D721Med (cell line): ENCODE measurements around the gene WDR5B.
"Not testable (repeated sequence)": the region's sequence is repeated elsewhere in the genome, so short reads cannot be mapped to it uniquely, and the experiment has no call there.

Experiments
- DNase-seq: peaks from one replicate; pipeline ENCODE4 v3.0.0; 2011; ENCODE audit warnings: low spot score; ENCODE audit not compliant: insufficient read length
- FAIRE-seq: peaks from 2 replicates; lab custom pipeline; 2011; peaks lifted over from hg19 to GRCh38; lab: Jason Lieb, UNC
- TF ChIP-seq, protein P1 (sequence below): IDR thresholded peaks from 2 replicates; pipeline ENCODE4 v1.5.1; 2012; ENCODE audit warnings: mild to moderate bottlenecking, control low read depth; ENCODE audit not compliant: insufficient read depth; ENCODE audit errors: missing control alignments

WDR5B gene

GRCh38 chr3:122374034-122374433 is 41.8 kb downstream of the WDR5B start:
- DNase-seq (no peak), FAIRE-seq (no peak)
- TF ChIP-seq, protein P1, sequence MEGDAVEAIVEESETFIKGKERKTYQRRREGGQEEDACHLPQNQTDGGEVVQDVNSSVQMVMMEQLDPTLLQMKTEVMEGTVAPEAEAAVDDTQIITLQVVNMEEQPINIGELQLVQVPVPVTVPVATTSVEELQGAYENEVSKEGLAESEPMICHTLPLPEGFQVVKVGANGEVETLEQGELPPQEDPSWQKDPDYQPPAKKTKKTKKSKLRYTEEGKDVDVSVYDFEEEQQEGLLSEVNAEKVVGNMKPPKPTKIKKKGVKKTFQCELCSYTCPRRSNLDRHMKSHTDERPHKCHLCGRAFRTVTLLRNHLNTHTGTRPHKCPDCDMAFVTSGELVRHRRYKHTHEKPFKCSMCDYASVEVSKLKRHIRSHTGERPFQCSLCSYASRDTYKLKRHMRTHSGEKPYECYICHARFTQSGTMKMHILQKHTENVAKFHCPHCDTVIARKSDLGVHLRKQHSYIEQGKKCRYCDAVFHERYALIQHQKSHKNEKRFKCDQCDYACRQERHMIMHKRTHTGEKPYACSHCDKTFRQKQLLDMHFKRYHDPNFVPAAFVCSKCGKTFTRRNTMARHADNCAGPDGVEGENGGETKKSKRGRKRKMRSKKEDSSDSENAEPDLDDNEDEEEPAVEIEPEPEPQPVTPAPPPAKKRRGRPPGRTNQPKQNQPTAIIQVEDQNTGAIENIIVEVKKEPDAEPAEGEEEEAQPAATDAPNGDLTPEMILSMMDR = no peak

GRCh38 chr3:122366379-122366749 is 49.5 kb downstream of the WDR5B start:
- no peak for FAIRE-seq
- TF ChIP-seq, protein P1 = no peak
- DNase-seq = no peak

DNA sequence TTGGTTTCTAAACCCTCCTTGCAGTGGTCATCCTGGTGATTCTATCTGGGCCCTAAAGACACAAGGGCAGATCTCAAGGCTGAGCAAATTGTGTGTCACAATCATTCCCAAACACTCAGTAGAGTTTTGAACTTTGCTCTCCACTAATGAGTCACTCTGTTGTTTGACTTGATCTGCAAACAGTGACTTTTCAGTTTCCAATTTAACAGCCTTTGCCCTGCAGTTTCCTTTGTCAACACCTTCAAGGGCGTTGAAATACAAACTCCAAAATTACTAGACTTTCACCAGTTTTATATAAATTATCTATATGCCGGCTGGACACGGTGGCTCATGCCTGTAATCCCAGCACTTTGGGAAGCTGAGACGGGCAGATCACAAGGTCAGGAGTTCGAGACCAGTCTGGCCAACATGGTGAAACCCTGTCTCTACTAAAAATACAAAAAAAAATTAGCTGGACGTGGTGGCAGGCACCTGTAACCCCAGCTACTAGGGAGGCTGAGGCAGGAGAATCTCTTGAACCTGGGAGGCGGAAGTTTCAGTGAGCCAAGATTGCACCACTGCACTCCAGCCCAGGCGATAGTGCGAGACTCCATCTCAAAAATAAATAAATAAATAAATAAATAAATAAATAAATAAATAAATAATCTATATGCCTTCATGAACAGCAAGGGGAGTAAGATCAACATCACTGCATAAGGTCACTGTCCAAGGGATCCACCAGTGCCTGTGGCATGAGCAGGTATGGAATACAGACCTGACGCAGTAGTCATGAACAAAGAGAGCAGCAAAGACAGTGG is 50.1 kb downstream of the WDR5B start:
- not testable (repeated sequence) for DNase-seq, FAIRE-seq

GRCh38 chr3:122365073-122365472 is 50.8 kb downstream of the WDR5B start:
- FAIRE-seq (no peak), DNase-seq (no peak)
- TF ChIP-seq, protein P1 = no peak

DNA sequence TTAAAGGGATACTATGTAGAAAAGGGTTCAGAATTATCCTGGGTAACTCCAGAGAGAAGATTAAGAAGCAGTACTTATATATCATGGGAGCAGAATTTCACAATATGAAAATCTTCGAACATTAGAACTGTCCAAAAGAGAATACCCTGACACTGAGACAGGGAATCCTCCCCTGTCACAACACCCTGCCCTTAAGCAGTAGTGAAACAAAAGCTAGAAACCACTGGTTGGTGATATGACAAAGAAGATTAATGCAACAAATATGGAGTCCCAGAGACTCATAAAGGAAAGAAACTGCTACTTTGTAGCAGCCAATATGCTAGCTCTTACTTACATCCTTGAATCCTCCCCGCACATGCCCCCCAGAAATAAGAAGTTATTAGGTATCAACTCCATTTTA is 51.4 kb downstream of the WDR5B start:
- TF ChIP-seq, protein P1 = no peak
- DNase-seq (no peak), FAIRE-seq (no peak)
